ENCODE measurements around the gene XRCC5.

- no peak for TF ChIP-seq CTCF (IDR thresholded peaks at IDR 0.05; ENCODE audit: low read length)
- no peak for TF ChIP-seq EZH2 (IDR thresholded peaks at IDR 0.05; ENCODE audit: borderline replicate concordance, low read length)
These were observed 97.7 kb downstream of the XRCC5 start for GRCh38 chr2:216206821-216207220.

All from OCI-LY1 (cell line).